ENCODE results near the gene TP73.

TP73 gene

DNA sequence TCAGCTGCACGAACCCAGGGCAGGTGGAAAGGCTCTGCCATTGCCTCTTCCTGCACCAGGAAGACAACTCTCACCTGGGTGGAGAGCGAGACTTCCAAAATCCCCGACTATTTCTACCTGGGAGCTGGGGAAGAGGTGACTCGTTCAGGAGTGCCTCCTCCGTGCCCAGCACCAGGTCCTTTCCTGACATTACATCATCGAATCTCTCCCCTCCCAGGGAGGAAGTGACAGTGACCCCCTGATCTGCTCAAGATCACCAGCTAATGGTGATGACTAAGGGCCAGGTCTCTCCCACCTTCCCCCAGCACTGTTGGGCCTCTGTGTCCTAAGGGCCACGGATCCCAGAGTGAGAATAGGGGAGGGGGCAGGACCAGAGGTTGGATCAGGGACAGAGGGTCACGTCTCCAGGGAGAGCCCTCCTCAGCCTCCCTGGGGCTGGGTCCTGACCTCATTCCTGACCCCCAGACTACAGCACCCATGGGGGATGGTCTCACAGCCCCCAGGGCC lies 47.8 kb upstream of the TP73 start:
- H3K9me3 ChIP-seq (ENCODE audit: control insufficient read depth, insufficient read depth, low read length), result no peaks in the 10 kb centered on the region
- no peaks in the 10 kb centered on the region for H3K9me2 ChIP-seq (replicated peaks; ENCODE audit: control insufficient read depth, low read length)
- 0 out of 2 replicates have a peak, but pooled peaks cover 4% of the 10 kb centered on the region for H3K27me3 ChIP-seq (ENCODE audit: control insufficient read depth, low read length)
- no peaks in the 10 kb centered on the region for H3F3A ChIP-seq (ENCODE audit: control insufficient read depth, insufficient read depth)
- TF ChIP-seq, protein P1, sequence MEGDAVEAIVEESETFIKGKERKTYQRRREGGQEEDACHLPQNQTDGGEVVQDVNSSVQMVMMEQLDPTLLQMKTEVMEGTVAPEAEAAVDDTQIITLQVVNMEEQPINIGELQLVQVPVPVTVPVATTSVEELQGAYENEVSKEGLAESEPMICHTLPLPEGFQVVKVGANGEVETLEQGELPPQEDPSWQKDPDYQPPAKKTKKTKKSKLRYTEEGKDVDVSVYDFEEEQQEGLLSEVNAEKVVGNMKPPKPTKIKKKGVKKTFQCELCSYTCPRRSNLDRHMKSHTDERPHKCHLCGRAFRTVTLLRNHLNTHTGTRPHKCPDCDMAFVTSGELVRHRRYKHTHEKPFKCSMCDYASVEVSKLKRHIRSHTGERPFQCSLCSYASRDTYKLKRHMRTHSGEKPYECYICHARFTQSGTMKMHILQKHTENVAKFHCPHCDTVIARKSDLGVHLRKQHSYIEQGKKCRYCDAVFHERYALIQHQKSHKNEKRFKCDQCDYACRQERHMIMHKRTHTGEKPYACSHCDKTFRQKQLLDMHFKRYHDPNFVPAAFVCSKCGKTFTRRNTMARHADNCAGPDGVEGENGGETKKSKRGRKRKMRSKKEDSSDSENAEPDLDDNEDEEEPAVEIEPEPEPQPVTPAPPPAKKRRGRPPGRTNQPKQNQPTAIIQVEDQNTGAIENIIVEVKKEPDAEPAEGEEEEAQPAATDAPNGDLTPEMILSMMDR (IDR thresholded peaks at IDR 0.05; ENCODE audit: low read depth, low read length, poor library complexity, severe bottlenecking), result no peak
- no peak for TF ChIP-seq EZH2phosphoT487 (IDR thresholded peaks at IDR 0.05; ENCODE audit: borderline replicate concordance, low read length)
- H3K36me3 ChIP-seq (ENCODE audit: control insufficient read depth, low read length), result no peaks in the 10 kb centered on the region
- H4K20me1 ChIP-seq (ENCODE audit: control insufficient read depth, insufficient read depth, low read depth, low read length), result no peaks in the 10 kb centered on the region
- H3K27ac ChIP-seq (ENCODE audit: low read depth, low read length), result no peak overlapping the region
- H3K79me2 ChIP-seq (ENCODE audit: control insufficient read depth, low read length), result no peaks in the 10 kb centered on the region
- H3K4me2 ChIP-seq (ENCODE audit: low read length), result no peak overlapping the region
- H3K4me3 ChIP-seq (ENCODE audit: low read length), result no peak overlapping the region
- H3K4me1 ChIP-seq (ENCODE audit: control insufficient read depth, low read length), result no peaks in the 10 kb centered on the region

GRCh38 chr1:3604997-3605823 lies 47.1 kb upstream of the TP73 start:
- H3K36me3 ChIP-seq (ENCODE audit: control insufficient read depth, low read length), result no peaks in the 10 kb centered on the region
- no peaks in the 10 kb centered on the region for H3K9me3 ChIP-seq (ENCODE audit: control insufficient read depth, insufficient read depth, low read length)
- H4K20me1 ChIP-seq (ENCODE audit: control insufficient read depth, insufficient read depth, low read depth, low read length), result no peaks in the 10 kb centered on the region
- no peaks in the 10 kb centered on the region for H3K79me2 ChIP-seq (ENCODE audit: control insufficient read depth, low read length)
- H3K4me3 ChIP-seq (ENCODE audit: low read length), result no peak overlapping the region
- no peak overlapping the region for H3K4me2 ChIP-seq (ENCODE audit: low read length)
- TF ChIP-seq EZH2phosphoT487 (IDR thresholded peaks at IDR 0.05; ENCODE audit: borderline replicate concordance, low read length), result no peak
- TF ChIP-seq, protein P1 (IDR thresholded peaks at IDR 0.05; ENCODE audit: low read depth, low read length, poor library complexity, severe bottlenecking), result no peak
- H3K4me1 ChIP-seq (ENCODE audit: control insufficient read depth, low read length), result no peaks in the 10 kb centered on the region
- no peaks in the 10 kb centered on the region for H3F3A ChIP-seq (ENCODE audit: control insufficient read depth, insufficient read depth)
- H3K9me2 ChIP-seq (replicated peaks; ENCODE audit: control insufficient read depth, low read length), result no peaks in the 10 kb centered on the region
- peaks cover 10% of the 10 kb centered on the region for H3K27me3 ChIP-seq (ENCODE audit: control insufficient read depth, low read length)
- no peak overlapping the region for H3K27ac ChIP-seq (ENCODE audit: low read depth, low read length)

- no peaks in the 10 kb centered on the region for H3K9me3 ChIP-seq (ENCODE audit: control insufficient read depth, insufficient read depth, low read length)
- no peaks in the 10 kb centered on the region for H4K20me1 ChIP-seq (ENCODE audit: control insufficient read depth, insufficient read depth, low read depth, low read length)
- no peaks in the 10 kb centered on the region for H3F3A ChIP-seq (ENCODE audit: control insufficient read depth, insufficient read depth)
- no peaks in the 10 kb centered on the region for H3K36me3 ChIP-seq (ENCODE audit: control insufficient read depth, low read length)
- H3K9me2 ChIP-seq (replicated peaks; ENCODE audit: control insufficient read depth, low read length), result no peaks in the 10 kb centered on the region
- H3K27ac ChIP-seq (ENCODE audit: low read depth, low read length), result no peak overlapping the region
- peaks cover 25% of the 10 kb centered on the region for H3K27me3 ChIP-seq (ENCODE audit: control insufficient read depth, low read length)
- H3K4me3 ChIP-seq (ENCODE audit: low read length), result no peak overlapping the region
- TF ChIP-seq EZH2phosphoT487 (IDR thresholded peaks at IDR 0.05; ENCODE audit: borderline replicate concordance, low read length), result no peak
- TF ChIP-seq, protein P1 (IDR thresholded peaks at IDR 0.05; ENCODE audit: low read depth, low read length, poor library complexity, severe bottlenecking), result no peak
- H3K79me2 ChIP-seq (ENCODE audit: control insufficient read depth, low read length), result no peaks in the 10 kb centered on the region
- peaks cover 13% of the 10 kb centered on the region for H3K4me1 ChIP-seq (ENCODE audit: control insufficient read depth, low read length)
- H3K4me2 ChIP-seq (ENCODE audit: low read length), result no peak overlapping the region
These were observed 45.3 kb upstream of the TP73 start for GRCh38 chr1:3606779-3607702.

Data from DOHH2 (cell line).